Adipocyte (in vitro differentiated cells): ENCODE results near the gene AGL.
"Not testable (repeated sequence)": the region's sequence is repeated elsewhere in the genome, so short reads cannot be mapped to it uniquely, and the experiment has no call there.

Experiments
- DNase-seq: peaks from one replicate; pipeline ENCODE4 v3.0.0-alpha.2; 2015; ENCODE audit warnings: low read depth
- H3K27me3 ChIP-seq: replicated peaks from 2 replicates; pipeline ENCODE4 v1.7.0; 2013; ENCODE audit warnings: mild to moderate bottlenecking, low read length, moderate library complexity; ENCODE audit not compliant: control insufficient read depth, insufficient read depth
- H3K36me3 ChIP-seq: 2 replicates; pipeline ENCODE4 v1.7.0; 2013; ENCODE audit warnings: low read length, mild to moderate bottlenecking, moderate library complexity; ENCODE audit not compliant: control insufficient read depth, insufficient read depth, severe bottlenecking
- H3K4me1 ChIP-seq: 2 replicates; pipeline ENCODE4 v1.7.0; 2013; ENCODE audit warnings: mild to moderate bottlenecking, low read length, moderate library complexity; ENCODE audit not compliant: control insufficient read depth, insufficient read depth
- H3K4me3 ChIP-seq: 2 replicates; pipeline ENCODE4 v1.7.0; 2013; ENCODE audit warnings: mild to moderate bottlenecking, low read length, moderate library complexity
- H3K9ac ChIP-seq: 2 replicates; pipeline ENCODE4 v1.7.0; 2013; ENCODE audit warnings: mild to moderate bottlenecking, low read length, moderate library complexity
- H3K9me3 ChIP-seq: 2 replicates; pipeline ENCODE4 v1.7.0; 2013; ENCODE audit warnings: mild to moderate bottlenecking, low read length, moderate library complexity; ENCODE audit not compliant: control insufficient read depth

Gene AGL

DNA sequence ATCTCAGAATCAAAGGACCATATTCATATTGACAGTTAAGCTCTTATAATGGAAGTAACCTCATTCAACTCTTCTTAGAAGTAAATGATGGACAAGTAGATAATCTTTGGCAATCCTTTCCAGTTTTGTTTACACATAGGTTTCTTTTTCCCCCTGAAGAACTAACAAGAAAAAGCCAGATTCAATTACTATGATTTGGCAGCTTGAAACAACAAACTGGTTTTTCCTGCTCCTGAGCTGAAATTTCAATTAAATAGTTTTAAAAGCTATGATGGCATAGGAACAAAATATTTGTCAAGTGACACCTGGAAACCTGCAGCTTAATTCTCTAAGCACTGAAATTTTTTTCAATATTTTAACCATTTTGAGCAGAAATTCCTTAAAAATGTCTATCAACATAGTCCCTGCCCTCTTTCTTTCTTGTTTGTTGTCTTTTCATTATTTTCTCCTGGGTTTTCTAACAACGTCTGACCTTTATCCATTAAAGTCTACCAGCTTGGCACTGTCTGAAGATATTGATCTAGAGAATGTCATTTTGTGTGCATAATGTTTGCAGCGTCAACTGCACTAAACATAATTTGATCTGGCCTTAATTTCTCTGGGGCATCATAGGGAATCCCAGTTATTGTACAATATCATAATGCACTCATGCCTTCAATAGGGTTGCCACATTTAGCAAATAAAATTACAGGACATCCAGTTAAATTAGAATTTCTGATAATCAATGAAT is 115.7 kb downstream of the AGL start:
- H3K9ac ChIP-seq: no peak overlapping the region
- no peaks in the 10 kb centered on the region for H3K9me3 ChIP-seq
- H3K27me3 ChIP-seq: no peaks in the 10 kb centered on the region
- H3K4me3 ChIP-seq: no peak overlapping the region
- H3K4me1 ChIP-seq: peaks cover 27% of the 10 kb centered on the region
- no peak for DNase-seq
- H3K36me3 ChIP-seq: no peaks in the 10 kb centered on the region

- Histone ChIP-seq H3K36me3 (no peaks in the 10 kb centered on the region), H3K4me1 (peaks cover 24% of the 10 kb centered on the region), H3K9ac (no peak overlapping the region), H3K9me3 (no peaks in the 10 kb centered on the region), H3K4me3 (no peak overlapping the region), H3K27me3 (no peaks in the 10 kb centered on the region)
- DNase-seq: no peak
Measured at GRCh38 chr1:99968214-99968613, 118.1 kb downstream of the AGL start.

GRCh38 chr1:99969260-99969728 is 119.1 kb downstream of the AGL start:
- Histone ChIP-seq H3K9me3 (no peaks in the 10 kb centered on the region), H3K9ac (peak overlapping the region; percentile 82), H3K4me3 (peak overlapping the region; percentile 93), H3K36me3 (no peaks in the 10 kb centered on the region), H3K4me1 (peaks cover 20% of the 10 kb centered on the region), H3K27me3 (no peaks in the 10 kb centered on the region)
- DNase-seq: no peak

- Histone ChIP-seq H3K4me3 (peak within 1 kb of the TSS; percentile 93), H3K27me3 (no peaks in the 10 kb centered on the region), H3K9me3 (no peaks in the 10 kb centered on the region), H3K9ac (peak within 1 kb of the TSS; percentile 82), H3K4me1 (peaks cover 20% of the 10 kb centered on the region), H3K36me3 (no peaks in the 10 kb centered on the region)
- DNase-seq: peak; percentile 85
Measured at GRCh38 chr1:99969729-99970621, 119.8 kb downstream of the AGL start, which contains the start of gene SLC35A3. Gene SLC35A3 (plus strand): TSS chr1:99969996. CDS start chr1:99993555, 23,559 bp downstream.

- Histone ChIP-seq H3K4me1 (peaks cover 20% of the 10 kb centered on the region), H3K36me3 (peaks cover 5% of the 10 kb centered on the region), H3K4me3 (peak overlapping the region; percentile 93), H3K27me3 (no peaks in the 10 kb centered on the region), H3K9me3 (no peaks in the 10 kb centered on the region), H3K9ac (peak overlapping the region; percentile 82)
- DNase-seq: peak; percentile 29
Measured at GRCh38 chr1:99970713-99971255, 120.6 kb downstream of the AGL start.

- DNase-seq, H3K9me3 ChIP-seq, H3K9ac ChIP-seq, H3K27me3 ChIP-seq, H3K4me3 ChIP-seq: not testable (repeated sequence)
- Histone ChIP-seq H3K36me3 (peaks cover 11% of the 10 kb centered on the region), H3K4me1 (peaks cover 20% of the 10 kb centered on the region)
Measured at GRCh38 chr1:99972066-99972465, 121.9 kb downstream of the AGL start.
